Panc1 (cell line): Measurements from ENCODE around the gene RAP2A. TPM values are rescaled to one million over a fixed set of nuclear protein-coding genes. Genes with fewer than 3 reads are reported as not detected.

ENCODE experiments used
- ATAC-seq: fragments of 200-7000 bp; cut with Tn5 transposase; 2 replicates; pipeline ENCODE4 v1.9.1; 2020; ENCODE audit warnings: mild to moderate bottlenecking, moderate library complexity
- BruUV-seq: library from RNA; stranded (reverse); fragments of 400-500 nt; replicated peaks from 2 replicates; lab custom pipeline; 2021; lab: Mats Ljungman, UMichigan
- CTCF ChIA-PET: fragments of 300-600 bp; sonication (Branson Sonifier 250); formaldehyde crosslinking; loops from one replicate; lab custom pipeline; 2022; ENCODE audit warnings: antibody characterized with exemption; lab: Charles Lee
- POLR2A ChIA-PET: fragments of 300-600 bp; sonication (Branson Sonifier 250); formaldehyde crosslinking; loops from one replicate; lab custom pipeline; 2022; ENCODE audit warnings: antibody characterized with exemption; lab: Charles Lee
- DNase-seq: peaks from one replicate; pipeline ENCODE4 v3.0.0-alpha.2; 2010; ENCODE audit warnings: low read depth, low spot score
- H3K27ac ChIP-seq: 2 replicates; pipeline ENCODE4 v1.5.1; 2011; ENCODE audit warnings: mild to moderate bottlenecking, low read length, inconsistent platforms
- H3K27me3 ChIP-seq: fragments of 200-500 bp; sonication (Bioruptor generic); 2 replicates; pipeline ENCODE4 v1.6.0; 2014; ENCODE audit warnings: low read length, inconsistent platforms; ENCODE audit not compliant: control insufficient read depth, insufficient read depth
- H3K36me3 ChIP-seq: fragments of 200-500 bp; sonication (Bioruptor generic); 2 replicates; pipeline ENCODE4 v1.5.1; 2014; ENCODE audit warnings: inconsistent platforms, mild to moderate bottlenecking, low read length, moderate library complexity; ENCODE audit not compliant: control insufficient read depth, insufficient read depth
- H3K4me1 ChIP-seq: 2 replicates; pipeline ENCODE4 v1.5.1; 2011; ENCODE audit warnings: inconsistent platforms, mild to moderate bottlenecking, low read length, moderate library complexity; ENCODE audit not compliant: control insufficient read depth, insufficient read depth
- H3K4me3 ChIP-seq, 2 experiments: 2 replicates each; pipeline ENCODE4 v1.5.1; 2011 to 2012; ENCODE audit warnings: low read depth in 2 of 2, low read length in 2 of 2, mild to moderate bottlenecking in 2 of 2, inconsistent platforms in 1 of 2, moderate library complexity in 1 of 2
- H3K9me3 ChIP-seq: fragments of 200-500 bp; sonication (Bioruptor generic); 2 replicates; pipeline ENCODE4 v1.5.1; 2014; ENCODE audit warnings: low read depth, mild to moderate bottlenecking, inconsistent platforms, low read length, moderate library complexity; ENCODE audit not compliant: control insufficient read depth, insufficient read depth
- CTCF ChIP-seq: fragments of 450-650 bp; IDR thresholded peaks from 2 replicates; pipeline ENCODE4 v1.5.1; 2017; ENCODE audit warnings: mild to moderate bottlenecking
- POLR2AphosphoS5 ChIP-seq: IDR thresholded peaks from 2 replicates; pipeline ENCODE4 v1.6.1; 2012; ENCODE audit warnings: mild to moderate bottlenecking, low read depth, low read length, moderate library complexity
- REST ChIP-seq, 2 experiments: IDR thresholded peaks; 2 replicates each; pipeline ENCODE4 v1.6.1; 2011 to 2012; ENCODE audit warnings: low read depth in 2 of 2, control low read depth in 1 of 2, low read length in 1 of 2, mild to moderate bottlenecking in 1 of 2, moderate library complexity in 1 of 2; ENCODE audit not compliant: insufficient read depth in 1 of 2
- SIN3A ChIP-seq: IDR thresholded peaks from 2 replicates; pipeline ENCODE4 v1.6.1; 2012; ENCODE audit warnings: low read depth, mild to moderate bottlenecking, low read length, moderate library complexity, borderline replicate concordance; ENCODE audit not compliant: insufficient read depth
- TCF7L2 ChIP-seq: IDR thresholded peaks from 2 replicates; pipeline ENCODE4 v1.6.1; 2011; ENCODE audit warnings: mild to moderate bottlenecking, low read depth, low read length, inconsistent platforms
- in situ Hi-C: cut with HindIII; loops from 2 replicates; pipeline ENCODE4 v1.10.0; 2016; ENCODE audit warnings: low sequenced_read_pairs, low pct_unique_long_range_greater_than_20kb
- intact Hi-C: fragments of 100-400 bp; cut with micrococcal nuclease; formaldehyde crosslinking; loops from one replicate; pipeline ENCODE4 v1.10.0; 2022; ENCODE audit not compliant: unreplicated experiment
- total RNA-seq: library from RNA; stranded (reverse); gene quantifications from one replicate; pipeline ENCODE4 v1.2.1, GENCODE V29; 2021; ENCODE audit not compliant: unreplicated experiment

Gene RAP2A
- total RNA-seq, 1 experiment from 2014 or later = 44.3 TPM

GRCh38 chr13:97485320-97485719 is 51.4 kb downstream of the RAP2A start:
- CTCF ChIA-PET = no interaction called here
- H3K27ac ChIP-seq = no peak overlapping the region
- H3K27me3 ChIP-seq = no peaks in the 10 kb centered on the region
- ATAC-seq (no peak), DNase-seq (no peak)
- intact Hi-C loops (no loop called here), in situ Hi-C loops (no loop called here)
- POLR2A ChIA-PET = no interaction called here
- H3K4me3 ChIP-seq = no peak overlapping the region
- no peaks in the 10 kb centered on the region for H3K9me3 ChIP-seq
- no TSS peak for BruUV-seq
- no peaks in the 10 kb centered on the region for H3K36me3 ChIP-seq
- no peaks in the 10 kb centered on the region for H3K4me1 ChIP-seq
- TF ChIP-seq TCF7L2 (no peak), POLR2AphosphoS5 (no peak)

GRCh38 chr13:97490702-97491307 is 56.8 kb downstream of the RAP2A start:
- peaks cover 9% of the 10 kb centered on the region; the same call in 1 of the 2 replicates for H3K9me3 ChIP-seq
- no peak for ATAC-seq
- no peak overlapping the region for H3K27ac ChIP-seq
- intact Hi-C loops (no loop called here), in situ Hi-C loops (no loop called here)
- BruUV-seq = no TSS peak
- H3K27me3 ChIP-seq = no peaks in the 10 kb centered on the region
- no peak for DNase-seq
- POLR2A ChIA-PET = no interaction called here
- no peak for TF ChIP-seq REST (IDR thresholded peaks at IDR 0.05; ENCODE audit: insufficient read depth in 1 of 2, low read depth in 2 of 2, low read length in 1 of 2)
- no peak for TF ChIP-seq CTCF
- TF ChIP-seq SIN3A = no peak
- TF ChIP-seq POLR2AphosphoS5 = no peak
- TF ChIP-seq TCF7L2 = no peak
- no peaks in the 10 kb centered on the region for H3K4me1 ChIP-seq
- H3K4me3 ChIP-seq = no peak overlapping the region
- CTCF ChIA-PET = no interaction called here
- H3K36me3 ChIP-seq = no peaks in the 10 kb centered on the region

- ATAC-seq = no peak
- Histone ChIP-seq H3K4me1 (no peaks in the 10 kb centered on the region), H3K27me3 (no peaks in the 10 kb centered on the region), H3K4me3 (no peak overlapping the region), H3K9me3 (peaks cover 9% of the 10 kb centered on the region; the same call in 1 of the 2 replicates), H3K27ac (no peak overlapping the region), H3K36me3 (no peaks in the 10 kb centered on the region)
- no peak for DNase-seq
- ChIA-PET POLR2A (no interaction called here), CTCF (no interaction called here)
- in situ Hi-C loops = no loop called here
- intact Hi-C loops = no loop called here
- no TSS peak for BruUV-seq
- TF ChIP-seq REST (IDR thresholded peaks at IDR 0.05; ENCODE audit: insufficient read depth in 1 of 2, low read depth in 2 of 2, low read length in 1 of 2) (no peak), SIN3A (no peak), CTCF (no peak), TCF7L2 (no peak), POLR2AphosphoS5 (no peak)
These were observed 57.5 kb downstream of the RAP2A start for GRCh38 chr13:97491452-97491851.
